Measurements from ENCODE around the gene CNP.

DNA sequence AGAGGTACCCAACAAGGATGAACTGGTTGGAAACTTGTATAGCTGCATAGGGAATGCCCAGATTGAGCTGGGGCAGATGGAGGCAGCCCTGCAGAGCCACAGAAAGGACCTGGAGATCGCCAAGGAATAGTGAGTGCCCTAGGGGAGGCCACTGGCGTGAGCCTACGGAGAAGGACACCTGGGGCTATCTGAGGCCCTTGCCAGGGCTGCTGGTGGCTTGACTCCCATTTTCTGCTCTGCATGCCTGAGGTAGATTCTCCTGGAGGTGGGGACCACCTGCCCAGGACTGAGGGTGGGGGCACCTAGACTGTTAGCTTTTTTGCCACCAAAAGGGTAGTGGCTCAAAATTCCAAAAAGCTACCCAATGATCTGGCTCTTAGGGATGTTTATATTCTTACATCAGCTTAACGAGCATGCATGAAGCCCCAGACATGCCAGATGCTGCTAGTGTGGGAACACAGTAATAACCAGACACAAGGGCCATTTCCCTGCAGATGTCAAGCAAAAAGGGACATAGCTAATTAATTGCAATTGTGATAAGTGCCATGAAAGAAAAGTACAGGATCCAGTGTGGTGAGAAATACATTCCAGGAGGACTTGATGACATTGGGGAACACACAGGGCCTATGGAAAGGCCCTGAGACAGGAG lies 27.4 kb upstream of the CNP start:
- TF ChIP-seq CTCF (IDR thresholded peaks at IDR 0.05) (no peak), POLR2A (IDR thresholded peaks at IDR 0.05) (no peak)
